Measurements from ENCODE around the gene NEU2. TPM values are rescaled to one million over a fixed set of nuclear protein-coding genes. Genes with fewer than 3 reads are reported as not detected.

Gene NEU2
- total and polyA plus RNA-seq, 10 of the 15 experiments (the other 5 are each of a cell fraction or from before 2014, with no cell fraction given), result not detected

GRCh38 chr2:232998666-232998985 lies 33.8 kb upstream of the NEU2 start:
- in situ Hi-C loops (cut with MboI), result no loop called here
- H3K36me3 ChIP-seq (ENCODE audit: control insufficient read depth in 2 of 2, insufficient read depth in 2 of 2, low read length in 1 of 2), result no peaks in the 10 kb centered on the region
- BruUV-seq (replicated peaks), result no TSS peak
- H4K20me1 ChIP-seq (ENCODE audit: control insufficient read depth, insufficient read depth), result no peaks in the 10 kb centered on the region
- no peak overlapping the region for H3K4me3 ChIP-seq
- H3K27ac ChIP-seq (ENCODE audit: control insufficient read depth, insufficient read depth), result no peak overlapping the region
- H3K9ac ChIP-seq (ENCODE audit: control insufficient read depth, insufficient read depth, low read length), result no peak overlapping the region
- no peak overlapping the region for H2AFZ ChIP-seq (ENCODE audit: control insufficient read depth, low read depth, low read length)
- no peaks in the 10 kb centered on the region; a peak in 1 of 4 replicates for H3K27me3 ChIP-seq (replicated peaks in 1 of 2; ENCODE audit: control insufficient read depth in 2 of 2, insufficient read depth in 2 of 2, low read length in 1 of 2)
- intact Hi-C loops (cut with micrococcal nuclease; ENCODE audit: unreplicated experiment), result no loop called here
- SMC1A ChIA-PET (ENCODE audit: uncharacterized antibody, unreplicated experiment), result no interaction called here
- DNase-seq (ENCODE audit: low read depth, low spot score) (no peak), FAIRE-seq (no peak), ATAC-seq (no peak)
- no peaks in the 10 kb centered on the region for H3K79me2 ChIP-seq (ENCODE audit: control insufficient read depth, insufficient read depth, low read length)
- POLR2A ChIA-PET, result no interaction called here
- RAD21 ChIA-PET (ENCODE audit: unreplicated experiment), result no interaction called here
- no peak for TF ChIP-seq POU2F2 (IDR thresholded peaks at IDR 0.05; ENCODE audit: borderline replicate concordance, low read depth, low read length)
- TF ChIP-seq DPF2 (IDR thresholded peaks at IDR 0.05), result no peak
- TF ChIP-seq HCFC1 (IDR thresholded peaks at IDR 0.05; ENCODE audit: low read length), result no peak
- TF ChIP-seq FOXM1 (IDR thresholded peaks at IDR 0.05; ENCODE audit: low read depth, low read length), result no peak
- TF ChIP-seq ZBTB40 (IDR thresholded peaks at IDR 0.05; ENCODE audit: borderline replicate concordance), result no peak
- TF ChIP-seq RFX5 (IDR thresholded peaks at IDR 0.05; ENCODE audit: low read depth, low read length), result no peak
- TF ChIP-seq JUNB (IDR thresholded peaks at IDR 0.05), result no peak
- TF ChIP-seq YY1 (IDR thresholded peaks at IDR 0.05; ENCODE audit: low read depth, low read length), result no peak
- no peak for TF ChIP-seq ZBED1 (IDR thresholded peaks at IDR 0.05; ENCODE audit: borderline replicate concordance)
- TF ChIP-seq CBFB (IDR thresholded peaks at IDR 0.05; ENCODE audit: low read depth), result no peak
- TF ChIP-seq POLR2AphosphoS2 (IDR thresholded peaks at IDR 0.05; ENCODE audit: low read depth, low read length), result no peak
- no peak overlapping the region for H3K4me2 ChIP-seq (ENCODE audit: control insufficient read depth, insufficient read depth)
- CTCF ChIA-PET, result no interaction called here
- H3K9me3 ChIP-seq (replicated peaks; ENCODE audit: control insufficient read depth, insufficient read depth, low read length), result no peaks in the 10 kb centered on the region
- H3K4me1 ChIP-seq (ENCODE audit: control insufficient read depth, insufficient read depth, low read length), result no peaks in the 10 kb centered on the region
- 20% methylated on average over 5 of the region's 5 CpGs for WGBS (ENCODE audit: insufficient coverage, insufficient replicate concordance, low lambda C conversion rate, missing lambda C conversion rate)
